Neural progenitor cell (in vitro differentiated cells): ENCODE data around the gene ANKRD22. TPM values are rescaled to one million over a fixed set of nuclear protein-coding genes. Genes with fewer than 3 reads are reported as not detected.

ENCODE experiments used
- DNase-seq: peaks from one replicate; pipeline ENCODE4 v3.0.0-alpha.2; 2016; ENCODE audit warnings: low spot score
- H2AFZ ChIP-seq: fragments of 200-600 bp; sonication (generic); replicated peaks from 2 replicates; pipeline ENCODE4 v1.6.1; 2016; ENCODE audit warnings: antibody characterized with exemption
- H3F3A ChIP-seq: fragments of 200-600 bp; sonication (generic); 2 replicates; pipeline ENCODE4 v1.6.1; 2016; ENCODE audit warnings: antibody characterized with exemption, low read depth
- H3K27ac ChIP-seq: fragments of 200-600 bp; sonication (generic); 2 replicates; pipeline ENCODE4 v1.5.1; 2016; ENCODE audit warnings: mild to moderate bottlenecking
- H3K27me3 ChIP-seq: fragments of 200-600 bp; sonication (generic); 2 replicates; pipeline ENCODE4 v1.6.1; 2016; ENCODE audit warnings: mild to moderate bottlenecking, moderate library complexity
- H3K36me3 ChIP-seq: fragments of 200-600 bp; sonication (generic); 2 replicates; pipeline ENCODE4 v1.5.1; 2016
- H3K4me1 ChIP-seq: fragments of 200-600 bp; sonication (generic); 2 replicates; pipeline ENCODE4 v1.6.1; 2016; ENCODE audit warnings: mixed run types
- H3K4me2 ChIP-seq: fragments of 200-600 bp; sonication (generic); 2 replicates; pipeline ENCODE4 v1.6.1; 2016
- H3K4me3 ChIP-seq: fragments of 200-600 bp; sonication (generic); 2 replicates; pipeline ENCODE4 v1.5.1; 2016
- H3K79me2 ChIP-seq: fragments of 200-600 bp; sonication (generic); 2 replicates; pipeline ENCODE4 v1.6.1; 2016; ENCODE audit warnings: low read depth
- H3K9ac ChIP-seq: fragments of 200-600 bp; sonication (generic); 2 replicates; pipeline ENCODE4 v1.6.1; 2016
- H3K9me3 ChIP-seq: fragments of 200-600 bp; sonication (generic); 2 replicates; pipeline ENCODE4 v1.5.1; 2016; ENCODE audit warnings: low read depth
- H4K20me1 ChIP-seq: fragments of 200-600 bp; sonication (generic); 2 replicates; pipeline ENCODE4 v1.6.1; 2016; ENCODE audit warnings: low read depth
- H3K27ac Mint-ChIP-seq: 3 replicates; pipeline ENCODE4 v1.8.0; 2021; ENCODE audit warnings: mixed read lengths
- H3K27me3 Mint-ChIP-seq: 2 replicates; pipeline ENCODE4 v1.8.0; 2022; ENCODE audit warnings: low read depth, mild to moderate bottlenecking, inconsistent platforms, moderate library complexity, mixed read lengths; ENCODE audit not compliant: insufficient read depth
- H3K36me3 Mint-ChIP-seq: 3 replicates; pipeline ENCODE4 v1.8.0; 2021; ENCODE audit warnings: mixed read lengths
- H3K4me1 Mint-ChIP-seq: 3 replicates; pipeline ENCODE4 v1.8.0; 2021; ENCODE audit warnings: mixed read lengths
- H3K4me3 Mint-ChIP-seq: 3 replicates; pipeline ENCODE4 v1.8.0; 2021; ENCODE audit warnings: mild to moderate bottlenecking, moderate library complexity, mixed read lengths
- H3K9me3 Mint-ChIP-seq: 3 replicates; pipeline ENCODE4 v1.8.0; 2020; ENCODE audit warnings: mixed read lengths
- EZH2 ChIP-seq: fragments of 200-600 bp; sonication (generic); IDR thresholded peaks from 2 replicates; pipeline ENCODE4 v1.6.1; 2017; ENCODE audit warnings: antibody characterized with exemption, mild to moderate bottlenecking, moderate library complexity
- EZH2phosphoT487 ChIP-seq: fragments of 200-600 bp; sonication (generic); IDR thresholded peaks from 2 replicates; pipeline ENCODE4 v1.6.1; 2017; ENCODE audit warnings: antibody characterized with exemption
- total RNA-seq: library from RNA; depleted of rRNA; stranded (reverse); fragments of >200 nt; gene quantifications from 2 replicates; pipeline ENCODE4 v1.2.3, GENCODE V29; 2015; ENCODE audit warnings: low replicate concordance
- TF ChIP-seq, protein P1 (sequence below): fragments of 200-600 bp; sonication (generic); IDR thresholded peaks from 2 replicates; pipeline ENCODE4 v1.5.1; 2017; ENCODE audit warnings: antibody characterized with exemption, mild to moderate bottlenecking

Gene ANKRD22
- total RNA-seq, 1 donor from 2014 or later = not detected

- TF ChIP-seq, protein P1, sequence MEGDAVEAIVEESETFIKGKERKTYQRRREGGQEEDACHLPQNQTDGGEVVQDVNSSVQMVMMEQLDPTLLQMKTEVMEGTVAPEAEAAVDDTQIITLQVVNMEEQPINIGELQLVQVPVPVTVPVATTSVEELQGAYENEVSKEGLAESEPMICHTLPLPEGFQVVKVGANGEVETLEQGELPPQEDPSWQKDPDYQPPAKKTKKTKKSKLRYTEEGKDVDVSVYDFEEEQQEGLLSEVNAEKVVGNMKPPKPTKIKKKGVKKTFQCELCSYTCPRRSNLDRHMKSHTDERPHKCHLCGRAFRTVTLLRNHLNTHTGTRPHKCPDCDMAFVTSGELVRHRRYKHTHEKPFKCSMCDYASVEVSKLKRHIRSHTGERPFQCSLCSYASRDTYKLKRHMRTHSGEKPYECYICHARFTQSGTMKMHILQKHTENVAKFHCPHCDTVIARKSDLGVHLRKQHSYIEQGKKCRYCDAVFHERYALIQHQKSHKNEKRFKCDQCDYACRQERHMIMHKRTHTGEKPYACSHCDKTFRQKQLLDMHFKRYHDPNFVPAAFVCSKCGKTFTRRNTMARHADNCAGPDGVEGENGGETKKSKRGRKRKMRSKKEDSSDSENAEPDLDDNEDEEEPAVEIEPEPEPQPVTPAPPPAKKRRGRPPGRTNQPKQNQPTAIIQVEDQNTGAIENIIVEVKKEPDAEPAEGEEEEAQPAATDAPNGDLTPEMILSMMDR = no peak
- TF ChIP-seq EZH2 (no peak), EZH2phosphoT487 (no peak)
- Histone ChIP-seq H3K4me1 (no peaks in the 10 kb centered on the region), H3K79me2 (no peaks in the 10 kb centered on the region), H3K9ac (no peak overlapping the region), H3K27me3 (no peaks in the 10 kb centered on the region), H3K9me3 (no peaks in the 10 kb centered on the region), H3K4me2 (no peak overlapping the region), H3K4me3 (no peak overlapping the region), H4K20me1 (no peaks in the 10 kb centered on the region), H2AFZ (no peak overlapping the region), H3K27ac (no peak overlapping the region), H3F3A (no peaks in the 10 kb centered on the region), H3K36me3 (no peaks in the 10 kb centered on the region)
- no peaks in the 10 kb centered on the region for H3K27me3 Mint-ChIP-seq
- no peaks in the 10 kb centered on the region for H3K36me3 Mint-ChIP-seq
- no peak overlapping the region for H3K4me3 Mint-ChIP-seq
- no peak overlapping the region for H3K27ac Mint-ChIP-seq
- H3K4me1 Mint-ChIP-seq = no peaks in the 10 kb centered on the region
- DNase-seq = no peak
- H3K9me3 Mint-ChIP-seq = no peaks in the 10 kb centered on the region
Observed at GRCh38 chr10:88853155-88853881, 1.7 kb upstream of the ANKRD22 start.

GRCh38 chr10:88852327-88852726, 683 bp upstream of the ANKRD22 start:
- Histone ChIP-seq H3K4me2 (no peak overlapping the region), H3K79me2 (no peaks in the 10 kb centered on the region)

GRCh38 chr10:88850712-88851111, 932 bp downstream of the ANKRD22 start:
- no peak overlapping the region for H3K4me2 ChIP-seq
- no peak overlapping the region for H3K4me3 ChIP-seq
- no peaks in the 10 kb centered on the region for H3K79me2 ChIP-seq
- no peak overlapping the region for H3K27ac ChIP-seq
- H3K9me3 Mint-ChIP-seq = no peaks in the 10 kb centered on the region
- no peaks in the 10 kb centered on the region for H3K36me3 ChIP-seq
- no peaks in the 10 kb centered on the region for H3K27me3 ChIP-seq
- no peak for DNase-seq
- TF ChIP-seq EZH2 (no peak), EZH2phosphoT487 (no peak)
- TF ChIP-seq, protein P1 = no peak
- H3K4me1 Mint-ChIP-seq = no peaks in the 10 kb centered on the region
- no peaks in the 10 kb centered on the region for H3K27me3 Mint-ChIP-seq
- no peaks in the 10 kb centered on the region for H3K9me3 ChIP-seq
- no peaks in the 10 kb centered on the region for H4K20me1 ChIP-seq
- H3K4me1 ChIP-seq = no peaks in the 10 kb centered on the region
- no peaks in the 10 kb centered on the region for H3K36me3 Mint-ChIP-seq
- H3K9ac ChIP-seq = no peak overlapping the region
- no peaks in the 10 kb centered on the region for H3F3A ChIP-seq
- no peak overlapping the region for H3K4me3 Mint-ChIP-seq
- H3K27ac Mint-ChIP-seq = no peak overlapping the region
- H2AFZ ChIP-seq = no peak overlapping the region

More at GRCh38 chr10:88852327-88852726, 683 bp upstream of the ANKRD22 start:
- Histone ChIP-seq H3K9ac (no peak overlapping the region), H4K20me1 (no peaks in the 10 kb centered on the region), H2AFZ (no peak overlapping the region), H3K27ac (no peak overlapping the region), H3K36me3 (no peaks in the 10 kb centered on the region), H3K27me3 (no peaks in the 10 kb centered on the region), H3F3A (no peaks in the 10 kb centered on the region), H3K4me3 (no peak overlapping the region), H3K4me1 (no peaks in the 10 kb centered on the region), H3K9me3 (no peaks in the 10 kb centered on the region)
- Mint-ChIP-seq H3K9me3 (no peaks in the 10 kb centered on the region), H3K4me3 (no peak overlapping the region), H3K4me1 (no peaks in the 10 kb centered on the region), H3K27ac (no peak overlapping the region), H3K36me3 (no peaks in the 10 kb centered on the region), H3K27me3 (no peaks in the 10 kb centered on the region)
- TF ChIP-seq EZH2 (no peak), EZH2phosphoT487 (no peak)
- TF ChIP-seq, protein P1 = no peak
- DNase-seq = no peak
